Epithelial cell of esophagus (primary cell): ENCODE data around the gene CDR2.
A peak's percentile ranks its signal among the peaks of the same experiment; 100 is the strongest.

ENCODE experiments used
- DNase-seq: peaks from one replicate; pipeline ENCODE4 v3.0.0; 2010; ENCODE audit warnings: low read depth
- H3K4me3 ChIP-seq: 2 replicates; pipeline ENCODE4 v1.5.1; 2011; ENCODE audit warnings: mild to moderate bottlenecking, low read length, control low read depth
- TF ChIP-seq, protein P1 (sequence below): IDR thresholded peaks from 2 replicates; pipeline ENCODE4 v1.5.1; 2011; ENCODE audit warnings: low read depth, mild to moderate bottlenecking, low read length, control low read depth, inconsistent platforms; ENCODE audit not compliant: insufficient read depth; ENCODE audit errors: missing control alignments

Gene CDR2

DNA sequence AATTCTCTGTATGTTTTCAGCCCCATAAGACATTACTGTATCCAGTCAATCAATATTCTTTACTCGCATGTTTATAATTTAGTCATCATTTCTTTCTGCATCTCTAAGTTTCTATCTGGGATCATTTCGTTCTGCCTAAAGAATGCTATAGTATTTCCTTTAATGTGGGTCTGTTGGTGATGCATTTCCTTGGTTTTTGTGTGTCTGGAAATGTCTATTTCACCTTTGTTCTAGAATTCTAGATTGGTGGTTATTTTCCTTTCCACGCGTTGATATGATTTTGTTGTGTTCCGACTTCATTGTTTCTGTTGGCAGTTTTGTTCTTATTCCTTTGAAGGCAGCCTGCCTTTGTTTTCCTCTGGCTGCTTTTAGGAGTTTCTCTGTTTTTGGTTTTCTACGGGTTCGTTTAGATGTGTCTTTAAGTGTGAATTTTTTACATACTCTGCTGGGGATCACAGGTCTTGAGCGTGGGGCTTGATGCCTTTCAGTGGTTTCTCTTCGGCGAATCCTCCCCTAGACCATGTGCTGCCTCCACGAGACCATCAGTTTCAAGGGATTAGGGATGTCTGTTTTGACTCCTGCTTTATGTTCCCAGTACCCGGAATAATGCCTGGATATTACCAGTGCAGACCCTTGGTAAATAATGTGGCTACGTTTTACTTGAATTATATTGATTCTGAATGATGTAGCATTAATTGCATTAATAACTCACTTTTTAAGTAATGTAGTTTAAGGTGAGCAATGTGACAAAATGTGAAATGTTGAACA, 53.7 kb downstream of the CDR2 start:
- no peak overlapping the region for H3K4me3 ChIP-seq
- TF ChIP-seq, protein P1, sequence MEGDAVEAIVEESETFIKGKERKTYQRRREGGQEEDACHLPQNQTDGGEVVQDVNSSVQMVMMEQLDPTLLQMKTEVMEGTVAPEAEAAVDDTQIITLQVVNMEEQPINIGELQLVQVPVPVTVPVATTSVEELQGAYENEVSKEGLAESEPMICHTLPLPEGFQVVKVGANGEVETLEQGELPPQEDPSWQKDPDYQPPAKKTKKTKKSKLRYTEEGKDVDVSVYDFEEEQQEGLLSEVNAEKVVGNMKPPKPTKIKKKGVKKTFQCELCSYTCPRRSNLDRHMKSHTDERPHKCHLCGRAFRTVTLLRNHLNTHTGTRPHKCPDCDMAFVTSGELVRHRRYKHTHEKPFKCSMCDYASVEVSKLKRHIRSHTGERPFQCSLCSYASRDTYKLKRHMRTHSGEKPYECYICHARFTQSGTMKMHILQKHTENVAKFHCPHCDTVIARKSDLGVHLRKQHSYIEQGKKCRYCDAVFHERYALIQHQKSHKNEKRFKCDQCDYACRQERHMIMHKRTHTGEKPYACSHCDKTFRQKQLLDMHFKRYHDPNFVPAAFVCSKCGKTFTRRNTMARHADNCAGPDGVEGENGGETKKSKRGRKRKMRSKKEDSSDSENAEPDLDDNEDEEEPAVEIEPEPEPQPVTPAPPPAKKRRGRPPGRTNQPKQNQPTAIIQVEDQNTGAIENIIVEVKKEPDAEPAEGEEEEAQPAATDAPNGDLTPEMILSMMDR, result no peak
- DNase-seq, result no peak

DNA sequence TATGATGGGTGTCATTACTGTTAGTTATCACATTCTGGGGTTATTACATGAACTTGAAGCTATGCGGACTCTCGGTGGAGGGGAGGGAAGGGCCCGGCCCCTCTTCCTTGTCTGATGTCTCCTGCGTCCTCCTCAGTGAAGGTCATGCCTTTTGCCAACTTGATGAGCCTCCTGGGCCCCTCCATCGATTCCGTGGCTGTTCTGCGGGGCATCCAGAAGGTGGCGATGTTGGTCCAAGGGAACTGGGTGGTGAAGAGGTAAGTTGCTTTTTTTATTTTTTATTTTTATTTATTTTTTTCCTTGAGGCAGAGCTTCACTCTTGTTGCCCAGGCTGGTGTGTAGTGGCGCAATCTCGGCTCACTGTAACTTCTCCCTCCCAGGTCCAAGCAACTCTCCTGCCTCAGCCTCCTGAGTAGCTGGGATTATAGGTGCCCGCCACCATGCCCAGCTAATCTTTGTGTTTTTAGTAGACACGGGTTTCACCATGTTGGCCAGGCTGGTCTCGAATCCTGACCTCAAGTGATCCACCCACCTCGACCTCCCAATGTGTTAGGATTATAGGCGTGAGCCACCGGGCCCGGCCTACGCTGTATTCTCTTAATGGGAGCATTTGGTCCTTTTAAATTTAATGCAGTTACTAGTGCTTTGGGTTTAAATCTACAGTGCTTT, 55.6 kb downstream of the CDR2 start:
- peak; percentile 55 for DNase-seq
- no peak overlapping the region for H3K4me3 ChIP-seq
- TF ChIP-seq, protein P1, result peak; percentile 68

DNA sequence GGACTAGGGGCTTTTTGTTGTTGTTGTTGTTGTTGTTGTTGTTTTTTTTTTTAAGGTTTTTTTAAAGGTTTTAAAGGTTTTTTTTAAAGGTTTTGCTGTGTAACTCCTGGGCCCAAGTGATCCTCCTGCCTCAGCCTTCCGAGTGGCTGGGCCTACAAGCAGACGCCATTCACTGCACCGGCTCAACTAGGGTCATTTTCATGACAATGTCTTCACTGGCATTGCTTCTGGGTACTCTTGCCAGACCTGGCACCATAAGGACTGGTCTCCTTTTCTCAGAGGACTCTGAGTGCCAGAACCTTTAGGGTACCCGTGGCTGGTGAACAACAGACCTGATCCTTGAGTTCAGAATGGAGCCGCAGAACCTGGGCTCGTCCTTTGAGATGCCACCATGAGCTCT, 56.8 kb downstream of the CDR2 start:
- TF ChIP-seq, protein P1, result no peak
- no peak overlapping the region for H3K4me3 ChIP-seq
- no peak for DNase-seq

DNA sequence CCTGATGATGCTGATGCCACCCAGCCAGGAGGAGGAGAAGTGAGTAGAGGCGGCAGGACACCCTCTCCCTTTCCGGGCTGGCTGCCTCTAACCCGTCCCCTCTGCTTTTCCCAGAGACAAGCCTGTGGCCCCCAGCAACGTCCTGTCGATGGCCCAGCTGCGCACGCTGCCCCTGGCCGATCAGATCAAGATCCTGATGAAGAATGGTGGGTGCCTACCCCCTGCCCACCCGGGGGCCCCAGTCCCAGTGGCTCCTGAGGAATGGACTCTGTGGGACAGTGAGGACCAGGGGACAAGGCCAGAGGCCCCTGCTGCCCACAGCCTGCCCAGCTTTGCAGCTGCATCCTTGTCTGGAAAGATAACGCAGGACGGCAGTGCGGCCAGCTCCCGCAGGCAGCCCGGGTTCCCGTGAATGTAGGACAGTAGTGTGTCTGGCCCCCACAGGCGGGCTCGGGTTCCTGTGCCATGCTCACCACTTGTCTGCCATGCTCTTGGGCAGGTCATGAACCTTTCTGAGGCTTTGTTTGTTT, 57.4 kb downstream of the CDR2 start:
- DNase-seq, result no peak
- H3K4me3 ChIP-seq, result no peak overlapping the region
- TF ChIP-seq, protein P1, result no peak

DNA sequence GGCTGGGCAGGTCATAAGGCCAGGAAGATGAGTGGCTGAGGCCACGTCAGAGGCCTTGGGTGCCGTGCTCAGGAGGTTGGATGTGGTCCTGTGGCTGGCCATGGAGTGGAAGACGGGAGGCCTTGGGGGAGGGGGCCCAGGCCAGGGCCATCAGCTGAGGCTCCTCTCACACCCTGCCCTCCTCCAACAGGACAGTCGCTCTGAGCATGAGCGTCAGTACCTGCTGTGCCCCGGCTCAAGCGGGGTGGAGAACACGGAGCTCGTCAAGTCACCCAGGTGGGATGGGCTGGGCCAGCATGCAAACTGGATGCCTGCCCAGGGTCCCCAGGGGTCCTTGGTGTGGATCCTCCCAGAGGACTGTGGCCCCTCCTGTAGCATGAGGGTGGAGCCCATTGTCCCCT, 58.0 kb downstream of the CDR2 start:
- no peak for DNase-seq
- TF ChIP-seq, protein P1, result no peak
- no peak overlapping the region for H3K4me3 ChIP-seq

DNA sequence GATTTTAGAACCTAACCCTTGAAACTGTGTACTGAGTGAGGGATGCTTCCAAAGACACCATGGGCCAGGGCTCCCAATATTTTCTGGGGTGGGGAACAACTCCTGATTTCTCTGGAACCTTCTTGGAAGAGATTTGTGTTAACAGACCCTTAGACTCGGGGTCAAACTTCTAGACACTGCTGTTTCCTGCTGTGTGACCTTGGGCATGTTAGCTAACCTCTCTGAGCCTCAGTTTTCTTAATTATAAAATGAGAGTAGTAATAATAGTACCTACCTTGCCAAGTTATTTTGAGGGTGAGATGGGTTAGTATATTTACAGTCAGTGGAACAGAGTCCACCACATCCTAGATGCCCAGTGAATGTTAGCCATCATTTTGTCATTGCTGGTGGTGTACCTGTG, 58.4 kb downstream of the CDR2 start:
- no peak for DNase-seq
- TF ChIP-seq, protein P1, result no peak
- H3K4me3 ChIP-seq, result no peak overlapping the region
